ENCODE results near the gene CHIT1.

The CHIT1 gene

GRCh38 chr1:203211812-203212211, 17.7 kb downstream of the CHIT1 start:
- ChIA-PET CTCF (interaction anchor here (0.6 to 2.1 kb wide), 5 partner anchors 94 to 276 kb away, joined by 3 to 10 read pairs (median 4); no protein-coding TSS in a partner anchor), POLR2A (ENCODE audit: low non-redundant PET) (no interaction called here)
- DNase-seq (ENCODE audit: low spot score), result no peak
- TF ChIP-seq, protein P1, sequence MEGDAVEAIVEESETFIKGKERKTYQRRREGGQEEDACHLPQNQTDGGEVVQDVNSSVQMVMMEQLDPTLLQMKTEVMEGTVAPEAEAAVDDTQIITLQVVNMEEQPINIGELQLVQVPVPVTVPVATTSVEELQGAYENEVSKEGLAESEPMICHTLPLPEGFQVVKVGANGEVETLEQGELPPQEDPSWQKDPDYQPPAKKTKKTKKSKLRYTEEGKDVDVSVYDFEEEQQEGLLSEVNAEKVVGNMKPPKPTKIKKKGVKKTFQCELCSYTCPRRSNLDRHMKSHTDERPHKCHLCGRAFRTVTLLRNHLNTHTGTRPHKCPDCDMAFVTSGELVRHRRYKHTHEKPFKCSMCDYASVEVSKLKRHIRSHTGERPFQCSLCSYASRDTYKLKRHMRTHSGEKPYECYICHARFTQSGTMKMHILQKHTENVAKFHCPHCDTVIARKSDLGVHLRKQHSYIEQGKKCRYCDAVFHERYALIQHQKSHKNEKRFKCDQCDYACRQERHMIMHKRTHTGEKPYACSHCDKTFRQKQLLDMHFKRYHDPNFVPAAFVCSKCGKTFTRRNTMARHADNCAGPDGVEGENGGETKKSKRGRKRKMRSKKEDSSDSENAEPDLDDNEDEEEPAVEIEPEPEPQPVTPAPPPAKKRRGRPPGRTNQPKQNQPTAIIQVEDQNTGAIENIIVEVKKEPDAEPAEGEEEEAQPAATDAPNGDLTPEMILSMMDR (conservative IDR thresholded peaks at IDR 0.05; ENCODE audit: low read depth), result no peak
- no peak overlapping the region for H3K27ac ChIP-seq

DNA sequence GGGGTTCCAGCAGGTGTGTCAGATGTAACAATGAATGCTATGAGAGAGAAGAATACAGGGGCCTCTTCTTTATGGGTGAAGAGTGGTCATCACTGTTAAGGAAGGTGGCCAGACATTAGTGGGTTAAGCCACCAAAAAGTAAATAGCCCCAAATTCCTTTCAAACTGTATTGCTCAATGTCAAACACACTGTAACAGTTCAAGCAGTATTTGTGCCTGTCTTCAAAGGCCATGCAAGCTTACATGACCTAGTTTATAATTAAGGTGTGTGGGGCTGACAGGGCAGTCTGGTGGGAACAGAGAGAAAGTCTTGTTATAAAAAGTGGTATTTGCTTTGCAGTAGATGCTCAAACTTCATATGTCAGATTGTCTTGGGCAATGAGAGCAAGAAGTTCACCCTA, 18.5 kb downstream of the CHIT1 start:
- H3K27ac ChIP-seq, result no peak overlapping the region
- CTCF ChIA-PET, result interaction anchor here (0.8 to 2.1 kb wide), 3 partner anchors 93 to 183 kb away, joined by 3 to 10 read pairs (median 5); no protein-coding TSS in a partner anchor
- no peak for DNase-seq (ENCODE audit: low spot score)
- TF ChIP-seq, protein P1 (conservative IDR thresholded peaks at IDR 0.05; ENCODE audit: low read depth), result no peak
- POLR2A ChIA-PET (ENCODE audit: low non-redundant PET), result no interaction called here

DNA sequence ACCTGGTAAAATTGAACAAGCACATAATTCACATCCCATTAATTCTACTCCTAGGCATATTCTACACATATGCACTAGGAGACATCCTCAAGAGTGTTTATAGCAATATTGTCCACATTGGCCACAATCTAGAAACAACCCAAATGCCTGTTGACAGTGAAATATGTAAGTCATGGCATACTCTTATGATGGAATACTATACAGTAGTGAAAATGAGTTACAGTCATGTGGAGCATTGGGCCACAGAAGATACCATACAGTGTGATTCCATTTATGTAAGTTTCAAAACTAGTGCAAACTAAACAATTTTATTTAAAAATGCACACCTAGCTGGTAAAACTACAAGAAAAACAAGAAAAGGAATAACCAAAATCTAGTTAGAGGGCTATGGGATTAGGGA, 19.1 kb downstream of the CHIT1 start:
- DNase-seq (ENCODE audit: low spot score), result no peak
- TF ChIP-seq, protein P1 (conservative IDR thresholded peaks at IDR 0.05; ENCODE audit: low read depth), result no peak
- ChIA-PET POLR2A (ENCODE audit: low non-redundant PET) (no interaction called here), CTCF (interaction anchor here (2.1 kb wide), 1 partner anchor 92 kb away, joined by 10 read pairs; no protein-coding TSS in a partner anchor)
- no peak overlapping the region for H3K27ac ChIP-seq

GRCh38 chr1:203208181-203208580, 21.3 kb downstream of the CHIT1 start:
- TF ChIP-seq, protein P1 (conservative IDR thresholded peaks at IDR 0.05; ENCODE audit: low read depth), result no peak
- no peak overlapping the region for H3K27ac ChIP-seq
- ChIA-PET POLR2A (ENCODE audit: low non-redundant PET) (no interaction called here), CTCF (interaction anchor here (0.5 to 2.2 kb wide), 5 partner anchors 8 to 1095 kb away, joined by 3 to 6 read pairs (median 3); no protein-coding TSS in a partner anchor)
- DNase-seq (ENCODE audit: low spot score), result no peak

DNA sequence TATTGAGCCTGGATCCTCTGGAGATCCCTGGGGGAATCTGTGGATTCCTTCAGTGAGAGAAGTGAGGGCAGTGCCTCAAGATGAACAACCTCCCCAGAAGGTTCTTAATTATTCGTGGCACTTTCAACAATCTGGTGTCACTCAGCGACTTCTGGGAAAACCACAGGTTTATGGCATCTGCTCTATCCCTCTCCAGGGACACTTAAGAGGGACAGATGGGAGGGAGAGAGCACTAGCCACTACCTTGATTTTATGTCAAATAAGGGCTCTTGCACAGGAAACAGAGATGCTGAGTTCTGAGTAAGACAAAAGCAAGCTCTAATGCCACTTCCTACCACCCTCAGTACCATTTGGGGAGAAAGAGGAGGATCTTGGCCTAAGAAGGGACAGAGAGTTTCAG, 21.7 kb downstream of the CHIT1 start:
- no peak overlapping the region for H3K27ac ChIP-seq
- ChIA-PET POLR2A (ENCODE audit: low non-redundant PET) (no interaction called here), CTCF (interaction anchor here (0.5 to 2.2 kb wide), 6 partner anchors 8 to 1095 kb away, joined by 3 to 10 read pairs (median 3); no protein-coding TSS in a partner anchor)
- DNase-seq (ENCODE audit: low spot score), result no peak
- TF ChIP-seq, protein P1 (conservative IDR thresholded peaks at IDR 0.05; ENCODE audit: low read depth), result no peak

DNA sequence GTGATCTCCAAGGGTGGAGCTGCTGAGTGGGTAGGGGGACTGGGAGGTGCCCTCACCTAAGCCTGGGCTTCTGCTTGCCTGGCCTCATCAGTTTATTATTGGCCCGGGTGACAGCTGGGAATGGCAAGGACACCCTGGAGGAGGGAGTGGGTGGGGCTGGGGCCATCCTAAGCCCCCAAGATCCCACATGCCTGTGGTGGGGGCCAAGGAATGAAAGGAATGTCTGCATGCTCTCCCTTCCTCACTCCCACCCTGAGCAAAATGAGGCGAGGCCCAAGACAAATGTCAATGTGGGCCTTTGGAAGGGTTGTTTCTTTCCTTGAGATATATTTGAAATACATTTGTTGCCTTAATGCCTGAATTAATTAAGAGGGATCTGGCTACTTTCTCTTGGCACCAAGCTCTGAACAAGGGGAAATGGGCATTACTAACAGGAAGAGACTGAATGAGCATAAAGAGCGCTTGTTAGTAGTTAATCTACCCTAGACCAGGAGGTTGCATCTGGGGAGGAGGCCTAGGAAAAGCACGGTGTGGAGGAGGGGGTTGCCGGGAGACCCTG, 23.3 kb downstream of the CHIT1 start:
- TF ChIP-seq, protein P1 (conservative IDR thresholded peaks at IDR 0.05; ENCODE audit: low read depth), result no peak
- ChIA-PET CTCF (interaction anchor here (1.0 to 2.2 kb wide), 3 partner anchors 10 to 61 kb away, joined by 3 to 10 read pairs (median 6); no protein-coding TSS in a partner anchor), POLR2A (ENCODE audit: low non-redundant PET) (no interaction called here)
- DNase-seq (ENCODE audit: low spot score), result no peak
- no peak overlapping the region for H3K27ac ChIP-seq

All from RWPE1 (cell line).